Central memory CD4-positive, alpha-beta T cell (primary cell): Measurements from ENCODE around the gene MMRN2.
"Not testable (repeated sequence)": the region's sequence is repeated elsewhere in the genome, so short reads cannot be mapped to it uniquely, and the experiment has no call there.

Source experiments
- DNase-seq: peaks from one replicate; pipeline ENCODE4 v3.0.0; 2022

The MMRN2 gene

GRCh38 chr10:86956848-86957448 lies 467 bp downstream of the MMRN2 start:
- no peak for DNase-seq

- no peak for DNase-seq
Measured at GRCh38 chr10:86956195-86956847, 1.1 kb downstream of the MMRN2 start.

- no peak for DNase-seq
Measured at GRCh38 chr10:86955501-86956194, 1.8 kb downstream of the MMRN2 start.

DNA sequence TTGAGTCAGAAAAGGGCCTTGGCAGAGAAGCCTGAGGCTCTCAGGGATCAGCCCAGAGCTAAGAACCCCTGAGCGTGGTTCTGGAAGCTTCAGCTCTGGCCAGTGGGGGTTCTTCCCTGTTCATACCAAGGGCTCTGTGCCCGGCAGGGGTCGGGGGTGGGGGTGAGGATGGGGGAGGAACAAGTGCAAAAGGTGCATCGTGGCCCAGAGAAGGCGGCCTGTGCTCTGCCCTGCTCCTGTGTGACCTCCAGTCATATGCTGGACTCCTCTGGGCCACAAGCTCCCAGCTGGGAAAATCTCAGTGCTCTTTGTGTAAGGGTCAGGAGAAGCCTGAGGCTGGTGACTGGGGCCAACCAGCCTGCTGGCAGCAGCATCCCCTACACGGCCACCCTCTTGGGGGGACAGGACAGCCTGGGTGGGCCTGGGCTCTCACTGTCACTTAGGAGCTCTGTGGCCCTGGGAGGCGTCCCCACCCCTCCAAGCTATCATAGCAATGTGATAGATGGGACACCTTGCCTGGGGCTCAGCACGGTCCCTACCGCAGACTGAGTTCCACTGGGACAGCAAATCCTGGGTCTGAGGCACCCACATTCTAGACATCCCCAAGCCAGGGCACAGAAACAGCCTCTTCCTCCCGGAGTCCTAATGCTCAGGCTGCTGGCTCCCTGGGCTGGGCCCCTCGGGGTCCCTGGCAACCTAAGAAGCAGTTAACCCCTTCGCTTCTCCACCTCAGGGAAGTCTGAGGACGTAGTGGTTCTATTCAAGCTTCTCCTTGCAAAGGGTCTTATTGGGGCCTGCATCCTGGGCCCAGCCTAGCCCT lies 2.5 kb downstream of the MMRN2 start:
- no peak for DNase-seq

GRCh38 chr10:86953747-86954680 lies 3.4 kb downstream of the MMRN2 start:
- no peak for DNase-seq

GRCh38 chr10:86952697-86953096 lies 4.7 kb downstream of the MMRN2 start:
- DNase-seq, result not testable (repeated sequence)

DNA sequence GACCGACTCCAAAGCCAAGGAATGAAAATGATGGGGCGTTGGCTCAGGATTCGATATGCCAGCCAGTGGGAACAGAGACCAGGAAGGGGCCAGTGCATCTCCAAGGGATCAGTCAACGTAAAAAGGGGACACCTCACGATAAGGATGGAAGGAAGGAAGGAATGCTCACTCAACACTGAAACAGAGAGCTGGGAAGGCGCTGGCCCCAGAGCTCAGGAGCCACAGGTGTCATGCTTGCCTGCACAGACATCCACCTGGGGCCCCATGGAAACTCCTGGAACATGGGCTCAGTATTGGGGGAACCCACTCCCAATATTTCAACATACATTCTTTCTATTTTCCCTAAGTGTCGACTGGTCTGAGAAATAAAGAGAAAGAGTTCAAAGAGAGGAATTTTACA lies 5.3 kb downstream of the MMRN2 start:
- DNase-seq, result no peak

- DNase-seq, result no peak
Measured at GRCh38 chr10:86951184-86951761, 6.1 kb downstream of the MMRN2 start.

GRCh38 chr10:86950349-86950748 lies 7.1 kb downstream of the MMRN2 start:
- no peak for DNase-seq

DNA sequence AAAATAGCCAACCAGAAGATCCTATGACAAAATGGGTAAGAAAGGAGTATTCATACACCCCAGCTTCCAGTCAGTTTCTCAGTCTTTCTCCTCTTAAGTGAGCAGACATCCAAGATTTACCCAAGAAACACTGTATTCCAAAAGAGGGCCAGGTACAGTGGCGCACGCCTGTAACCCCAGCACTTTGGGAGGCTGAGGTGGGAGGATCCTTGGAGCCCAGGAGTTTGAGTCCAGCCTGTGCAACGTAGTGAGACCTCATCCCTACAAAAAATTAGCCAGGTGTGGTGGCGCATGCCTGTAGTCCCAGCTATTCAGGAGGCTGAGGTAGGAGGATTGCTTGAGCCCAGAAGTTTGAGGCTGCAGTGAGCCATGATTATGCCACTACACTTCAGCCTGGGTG lies 9.6 kb downstream of the MMRN2 start:
- not testable (repeated sequence) for DNase-seq

DNA sequence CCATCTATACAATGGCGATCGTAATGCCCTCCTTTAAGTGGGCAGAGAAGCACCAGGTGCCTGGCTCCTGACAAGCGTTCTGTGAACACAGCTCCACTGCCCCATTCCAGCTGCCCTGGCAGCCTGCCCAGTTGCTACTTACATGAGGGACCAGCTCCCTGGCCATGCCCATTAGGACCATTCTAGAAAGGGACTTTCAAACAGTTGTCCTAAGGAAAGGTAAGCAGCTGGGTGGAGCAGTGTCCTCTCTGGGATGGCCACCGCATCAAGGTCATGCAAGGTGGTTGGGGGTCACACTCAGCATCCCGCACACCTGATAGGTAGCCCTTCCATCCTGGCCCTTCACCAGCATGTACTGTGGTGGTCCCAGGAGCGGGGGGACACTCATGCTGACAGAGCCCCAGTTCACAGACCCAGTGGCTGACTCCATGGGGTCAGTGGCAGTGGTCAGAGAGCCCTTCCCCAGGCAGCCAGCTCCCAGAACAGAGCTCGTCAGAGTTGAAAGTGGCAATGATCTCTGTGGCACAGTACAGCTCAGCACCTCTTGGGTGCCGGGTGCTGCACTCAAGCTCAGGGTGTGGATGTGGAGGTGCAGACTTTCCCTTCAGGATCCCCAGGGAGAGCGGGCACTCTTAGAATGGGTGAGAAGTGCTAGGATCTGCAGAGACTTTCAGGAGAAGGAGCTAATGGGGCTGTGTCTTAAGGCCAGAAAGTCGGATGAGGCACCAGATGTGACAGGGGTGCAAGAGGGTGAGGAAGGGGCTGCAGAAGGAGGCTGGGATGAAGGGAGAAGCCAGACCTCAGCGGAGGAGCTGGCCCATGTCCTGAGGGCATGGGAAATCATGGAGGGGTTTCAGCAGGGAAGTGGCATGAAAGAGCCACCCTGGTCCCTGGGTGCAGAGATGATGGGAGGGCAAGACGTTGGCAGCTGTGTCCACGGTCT lies 10.9 kb downstream of the MMRN2 start:
- DNase-seq, result no peak

DNA sequence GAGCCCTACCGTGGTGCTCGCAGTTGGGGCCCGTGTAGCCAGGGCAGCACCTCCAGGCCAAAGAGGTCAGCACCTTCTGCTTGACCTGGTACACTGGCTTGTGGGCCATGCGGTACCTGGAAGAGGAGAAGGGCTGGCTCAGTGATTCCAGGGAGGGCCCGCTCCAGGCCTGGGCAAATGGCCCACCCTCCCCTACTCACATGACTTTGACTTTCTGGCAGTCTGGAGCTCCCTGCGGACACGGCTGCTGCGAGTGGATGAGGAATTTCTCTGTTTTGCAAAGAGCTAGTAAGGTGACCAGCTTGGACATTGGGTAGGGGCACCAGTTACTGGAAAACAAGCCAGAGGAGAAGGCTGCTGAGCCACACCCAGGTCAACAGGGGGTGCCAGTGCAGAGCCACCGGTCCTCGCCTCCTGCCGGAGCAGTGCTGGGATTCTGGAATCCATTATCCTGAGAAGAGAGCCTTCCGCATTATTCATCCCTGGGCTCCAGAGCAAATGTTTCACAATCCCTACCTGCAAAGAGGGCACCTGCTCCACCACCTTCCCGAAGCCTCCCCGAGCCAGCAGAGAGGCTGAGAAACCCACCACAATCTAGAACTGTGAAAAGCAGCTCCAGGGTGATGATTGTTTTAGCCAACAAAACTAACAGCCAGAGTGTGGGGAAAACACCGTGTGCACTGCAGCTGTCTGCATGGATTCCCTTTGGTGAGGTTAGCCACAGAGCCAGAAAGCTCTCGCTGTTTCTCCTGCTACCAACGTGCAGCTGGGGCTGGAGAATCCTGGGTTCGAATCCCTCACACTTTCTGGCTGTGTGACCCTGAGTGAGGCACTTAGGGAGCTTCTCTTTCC lies 11.8 kb downstream of the MMRN2 start:
- DNase-seq, result no peak

DNA sequence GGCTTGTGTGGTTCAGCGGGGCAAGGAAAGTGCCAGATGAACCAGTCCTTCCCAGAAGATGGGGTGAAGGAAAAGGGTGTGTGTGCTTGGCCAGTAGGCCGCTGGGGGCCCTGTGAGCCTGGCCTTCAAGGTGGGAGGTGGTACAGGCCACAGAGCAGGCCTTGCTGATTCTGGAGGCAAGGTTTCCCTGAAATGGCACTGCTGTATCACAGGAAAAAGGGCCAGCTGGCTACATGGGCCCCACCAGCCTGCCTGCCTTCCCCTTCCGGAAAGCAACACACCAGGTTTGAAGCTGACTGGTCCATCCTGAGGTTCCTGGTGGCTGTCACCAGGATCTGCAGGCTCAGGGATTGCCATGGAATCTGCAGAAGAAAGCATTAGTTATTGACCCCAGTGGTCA lies 12.5 kb downstream of the MMRN2 start:
- DNase-seq, result no peak

- no peak for DNase-seq
Measured at GRCh38 chr10:86944471-86944870, 12.9 kb downstream of the MMRN2 start.

GRCh38 chr10:86944031-86944419 lies 13.4 kb downstream of the MMRN2 start:
- no peak for DNase-seq

- no peak for DNase-seq
Measured at GRCh38 chr10:86943316-86944030, 13.9 kb downstream of the MMRN2 start.

- DNase-seq, result no peak
Measured at GRCh38 chr10:86942441-86943315, 14.7 kb downstream of the MMRN2 start.

- no peak for DNase-seq
Measured at GRCh38 chr10:86941991-86942421, 15.4 kb downstream of the MMRN2 start.
